Smooth muscle cell (in vitro differentiated cells): ENCODE data around the gene NTN1. TPM values are rescaled to one million over a fixed set of nuclear protein-coding genes. Genes with fewer than 3 reads are reported as not detected.

Experiments used
- DNase-seq: peaks from one replicate; lab custom pipeline; 2025; ENCODE audit not compliant: unreplicated experiment; lab: John Stamatoyannopoulos, UW
- H2AFZ ChIP-seq: fragments of 200-600 bp; sonication (generic); 2 replicates; pipeline ENCODE4 v1.6.0; 2016; ENCODE audit warnings: antibody characterized with exemption, low read depth, mild to moderate bottlenecking
- H3F3A ChIP-seq: fragments of 200-600 bp; sonication (generic); 2 replicates; pipeline ENCODE4 v1.6.0; 2017; ENCODE audit warnings: antibody characterized with exemption, low read depth
- H3K27ac ChIP-seq: fragments of 200-600 bp; sonication (generic); 2 replicates; pipeline ENCODE4 v1.5.1; 2016; ENCODE audit warnings: low read depth, mild to moderate bottlenecking
- H3K27me3 ChIP-seq: fragments of 200-600 bp; sonication (generic); 2 replicates; pipeline ENCODE4 v1.6.1; 2016; ENCODE audit warnings: low read depth, mild to moderate bottlenecking
- H3K36me3 ChIP-seq: fragments of 200-600 bp; sonication (generic); 2 replicates; pipeline ENCODE4 v1.5.1; 2016; ENCODE audit warnings: low read depth
- H3K4me1 ChIP-seq: fragments of 200-600 bp; sonication (generic); 2 replicates; pipeline ENCODE4 v1.5.1; 2016; ENCODE audit warnings: low read depth
- H3K4me2 ChIP-seq: fragments of 200-600 bp; sonication (generic); 2 replicates; pipeline ENCODE4 v1.6.0; 2016; ENCODE audit warnings: mild to moderate bottlenecking
- H3K4me3 ChIP-seq: fragments of 200-600 bp; sonication (generic); 2 replicates; pipeline ENCODE4 v1.5.1; 2016; ENCODE audit warnings: mild to moderate bottlenecking
- H3K79me2 ChIP-seq: fragments of 200-600 bp; sonication (generic); 2 replicates; pipeline ENCODE4 v1.6.0; 2016; ENCODE audit warnings: low read depth, mild to moderate bottlenecking
- H3K9ac ChIP-seq: fragments of 200-600 bp; sonication (generic); 2 replicates; pipeline ENCODE4 v1.6.0; 2016; ENCODE audit warnings: low read depth
- H3K9me3 ChIP-seq: fragments of 200-600 bp; sonication (generic); replicated peaks from 2 replicates; pipeline ENCODE4 v1.5.1; 2016; ENCODE audit warnings: low read depth
- H4K20me1 ChIP-seq: fragments of 200-600 bp; sonication (generic); 2 replicates; pipeline ENCODE4 v1.6.0; 2016; ENCODE audit warnings: low read depth
- WGBS: methylation state at CpG from one replicate; pipeline ENCODE4 v1.1.7; 2016; ENCODE audit warnings: low lambda C conversion rate; 5-methylcytosine and 5-hydroxymethylcytosine counted together
- polyA plus RNA-seq: library from polyadenylated mRNA; unstranded; fragments of >200 nt; fragmentation: Nextera tagmentation; extraction: Ambion mirVana; gene quantifications from 2 replicates; pipeline ENCODE4 v1.2.1, GENCODE V29; 2016
- total RNA-seq: library from RNA; depleted of rRNA; stranded (reverse); fragments of >200 nt; gene quantifications from 2 replicates; pipeline ENCODE4 v1.2.3, GENCODE V29; 2014
- TF ChIP-seq, protein P1 (sequence below): fragments of 200-600 bp; sonication (generic); IDR thresholded peaks from 2 replicates; pipeline ENCODE4 v1.5.1; 2017; ENCODE audit warnings: borderline replicate concordance, mild to moderate bottlenecking, antibody characterized with exemption; ENCODE audit not compliant: insufficient read depth, poor library complexity, severe bottlenecking

Gene NTN1
- 0.13 and 0.72 TPM in 2 replicates for total RNA-seq
- polyA plus RNA-seq: 0.07 TPM in 1 of 2 replicates, not detected in the other

- H3K27me3 ChIP-seq: peaks cover 96% of the 10 kb centered on the region
- 0% methylated on average over 50 of the region's 111 CpGs for WGBS
- no peak within 1 kb of the TSS for H3K9ac ChIP-seq
- peak within 1 kb of the TSS; percentile 93 for H3K4me2 ChIP-seq
- DNase-seq: peak; percentile 43
- no peaks in the 10 kb centered on the region for H3F3A ChIP-seq
- no peak within 1 kb of the TSS for H3K27ac ChIP-seq
- peaks cover 5% of the 10 kb centered on the region for H4K20me1 ChIP-seq
- no peaks in the 10 kb centered on the region for H3K9me3 ChIP-seq
- peak within 1 kb of the TSS; percentile 66 for H2AFZ ChIP-seq
- peaks cover 4% of the 10 kb centered on the region for H3K4me1 ChIP-seq
- TF ChIP-seq, protein P1, sequence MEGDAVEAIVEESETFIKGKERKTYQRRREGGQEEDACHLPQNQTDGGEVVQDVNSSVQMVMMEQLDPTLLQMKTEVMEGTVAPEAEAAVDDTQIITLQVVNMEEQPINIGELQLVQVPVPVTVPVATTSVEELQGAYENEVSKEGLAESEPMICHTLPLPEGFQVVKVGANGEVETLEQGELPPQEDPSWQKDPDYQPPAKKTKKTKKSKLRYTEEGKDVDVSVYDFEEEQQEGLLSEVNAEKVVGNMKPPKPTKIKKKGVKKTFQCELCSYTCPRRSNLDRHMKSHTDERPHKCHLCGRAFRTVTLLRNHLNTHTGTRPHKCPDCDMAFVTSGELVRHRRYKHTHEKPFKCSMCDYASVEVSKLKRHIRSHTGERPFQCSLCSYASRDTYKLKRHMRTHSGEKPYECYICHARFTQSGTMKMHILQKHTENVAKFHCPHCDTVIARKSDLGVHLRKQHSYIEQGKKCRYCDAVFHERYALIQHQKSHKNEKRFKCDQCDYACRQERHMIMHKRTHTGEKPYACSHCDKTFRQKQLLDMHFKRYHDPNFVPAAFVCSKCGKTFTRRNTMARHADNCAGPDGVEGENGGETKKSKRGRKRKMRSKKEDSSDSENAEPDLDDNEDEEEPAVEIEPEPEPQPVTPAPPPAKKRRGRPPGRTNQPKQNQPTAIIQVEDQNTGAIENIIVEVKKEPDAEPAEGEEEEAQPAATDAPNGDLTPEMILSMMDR: no peak
- H3K4me3 ChIP-seq: peak within 1 kb of the TSS; percentile 74
- no peaks in the 10 kb centered on the region for H3K36me3 ChIP-seq
- H3K79me2 ChIP-seq: no peaks in the 10 kb centered on the region
These were observed at the start of gene NTN1 for GRCh38 chr17:9021158-9021991. TSS of gene NTN1 (plus strand) at chr17:9021510. CDS start at chr17:9022374, 864 bp downstream.

GRCh38 chr17:8975091-8975725, 46.1 kb upstream of the NTN1 start:
- H3K27ac ChIP-seq: no peak overlapping the region
- H3K36me3 ChIP-seq: no peaks in the 10 kb centered on the region
- no peak overlapping the region for H3K4me2 ChIP-seq
- no peaks in the 10 kb centered on the region for H3K79me2 ChIP-seq
- no peak overlapping the region for H3K9ac ChIP-seq
- WGBS: 85% methylated on average over 9 of the region's 9 CpGs
- TF ChIP-seq, protein P1: no peak
- H3K27me3 ChIP-seq: peaks cover 10% of the 10 kb centered on the region
- H3F3A ChIP-seq: no peaks in the 10 kb centered on the region
- no peak overlapping the region for H3K4me3 ChIP-seq
- no peaks in the 10 kb centered on the region for H3K4me1 ChIP-seq
- no peaks in the 10 kb centered on the region for H3K9me3 ChIP-seq
- H4K20me1 ChIP-seq: no peaks in the 10 kb centered on the region
- DNase-seq: no peak
- H2AFZ ChIP-seq: no peak overlapping the region

DNA sequence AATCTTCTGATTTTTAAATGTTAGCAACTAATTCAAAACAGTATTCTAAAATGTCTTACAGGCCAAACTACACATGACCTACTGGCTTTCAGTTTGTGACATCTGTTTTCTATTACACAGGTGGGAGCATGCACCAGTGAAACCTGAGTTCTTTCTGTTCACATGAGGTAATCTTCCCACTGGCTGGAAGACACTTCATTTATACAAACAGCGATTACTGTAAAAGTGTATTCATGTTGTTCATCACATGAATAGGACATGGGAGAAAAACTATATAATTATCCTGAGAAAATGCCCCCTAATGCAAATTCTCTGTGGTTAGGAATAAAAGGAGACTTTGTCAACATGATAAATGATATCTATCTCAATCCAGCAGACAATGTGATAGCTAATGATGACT, 44.7 kb upstream of the NTN1 start:
- no peak overlapping the region for H3K9ac ChIP-seq
- no peaks in the 10 kb centered on the region for H3K36me3 ChIP-seq
- no peak overlapping the region for H3K4me2 ChIP-seq
- no peaks in the 10 kb centered on the region for H4K20me1 ChIP-seq
- no peaks in the 10 kb centered on the region for H3K79me2 ChIP-seq
- H3F3A ChIP-seq: no peaks in the 10 kb centered on the region
- no peak for DNase-seq
- TF ChIP-seq, protein P1: no peak
- no peak overlapping the region for H2AFZ ChIP-seq
- H3K4me3 ChIP-seq: no peak overlapping the region
- H3K27me3 ChIP-seq: peaks cover 5% of the 10 kb centered on the region
- no peaks in the 10 kb centered on the region for H3K9me3 ChIP-seq
- 93% methylated on average over 1 of the region's 1 CpG for WGBS
- H3K27ac ChIP-seq: no peak overlapping the region
- H3K4me1 ChIP-seq: no peaks in the 10 kb centered on the region
